Activated CD8-positive, alpha-beta memory T cell treated with anti-CD3 and anti-CD28 coated beads, Interleukin-2, amount 50 U/mL, for 24 hours (primary cell): ENCODE data around the gene CLASP1.
"Not testable (repeated sequence)": the region's sequence is repeated elsewhere in the genome, so short reads cannot be mapped to it uniquely, and the experiment has no call there.

Experiments
- DNase-seq: peaks from one replicate; pipeline ENCODE4 v3.0.0-alpha.2; 2020; ENCODE audit errors: extremely low read depth

The CLASP1 gene

DNA sequence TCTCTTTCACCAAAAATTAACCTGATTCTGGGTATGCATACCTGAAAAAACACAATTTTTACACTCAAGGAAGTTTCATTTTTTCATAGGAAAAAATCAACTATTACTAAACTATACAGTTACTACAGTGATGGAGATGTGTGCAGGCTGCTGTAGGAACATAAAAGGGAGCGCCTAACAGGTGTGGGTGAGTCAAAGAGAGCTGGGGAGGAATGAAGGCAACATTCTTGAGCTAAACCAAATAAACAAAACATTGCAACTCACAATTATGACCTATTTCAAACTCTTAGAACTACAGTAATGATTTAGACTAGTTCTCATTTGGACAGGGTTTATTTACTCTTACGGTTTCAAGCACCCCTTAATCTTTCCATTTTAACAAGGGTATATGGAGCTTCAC, 13.4 kb upstream of the CLASP1 start:
- no peak for DNase-seq

DNA sequence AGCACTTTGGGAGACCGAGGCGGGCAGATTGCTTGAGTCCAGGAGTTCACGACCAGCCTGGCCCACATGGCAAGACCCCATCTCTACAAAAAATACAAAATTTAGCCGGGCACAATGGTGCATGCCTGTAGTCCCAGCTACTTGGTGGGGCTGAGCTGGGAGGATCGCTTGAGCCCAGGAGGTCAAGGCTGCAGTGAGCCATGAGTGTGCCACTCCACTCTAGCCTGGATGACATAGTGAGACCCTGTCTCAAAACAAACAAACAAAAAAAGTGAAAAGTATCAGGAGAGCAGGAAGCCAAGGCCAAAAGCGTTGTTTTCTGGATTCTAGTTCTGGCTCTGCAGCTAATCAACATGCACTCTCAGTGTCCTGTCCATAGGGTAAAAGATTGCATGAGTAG, 10.7 kb upstream of the CLASP1 start:
- DNase-seq, result no peak

DNA sequence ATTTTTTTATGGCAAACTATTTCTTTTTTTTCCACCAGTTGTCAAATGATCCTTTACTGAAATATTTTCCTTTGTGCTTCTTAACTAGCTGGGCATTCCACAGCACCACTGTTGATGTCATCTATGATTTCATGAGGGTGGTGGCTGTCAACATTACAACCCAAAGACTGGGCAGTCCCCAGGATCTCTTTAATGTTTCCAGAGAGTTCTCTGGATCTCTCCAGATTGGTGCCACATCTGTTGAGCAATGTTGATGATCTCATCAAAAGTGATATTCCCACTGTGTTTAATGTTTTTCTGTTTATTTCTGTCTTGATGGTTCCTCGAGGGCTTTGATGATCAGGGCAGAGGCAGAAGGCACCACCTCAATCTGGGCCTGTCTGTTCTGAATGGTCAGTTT, 9.1 kb upstream of the CLASP1 start:
- DNase-seq, result not testable (repeated sequence)

DNA sequence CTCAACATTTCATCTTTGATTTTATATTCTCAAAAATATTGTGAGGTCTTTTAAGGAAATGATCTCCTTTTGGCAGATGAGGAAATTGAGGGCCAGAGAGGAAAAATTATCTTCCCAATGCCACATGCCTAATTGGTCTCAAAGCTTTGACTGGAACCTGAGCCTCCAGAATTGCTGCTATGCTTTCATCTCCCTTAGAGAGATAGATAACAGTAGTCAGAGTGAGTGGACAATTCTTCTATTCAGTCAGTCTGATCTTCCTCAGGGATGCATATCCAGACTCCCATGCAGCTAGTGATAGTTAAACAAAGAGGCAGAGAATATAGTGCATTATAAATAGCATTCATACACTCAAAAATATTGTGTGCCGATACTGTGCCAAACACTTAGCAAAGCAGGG, 3.8 kb upstream of the CLASP1 start:
- DNase-seq, result no peak

DNA sequence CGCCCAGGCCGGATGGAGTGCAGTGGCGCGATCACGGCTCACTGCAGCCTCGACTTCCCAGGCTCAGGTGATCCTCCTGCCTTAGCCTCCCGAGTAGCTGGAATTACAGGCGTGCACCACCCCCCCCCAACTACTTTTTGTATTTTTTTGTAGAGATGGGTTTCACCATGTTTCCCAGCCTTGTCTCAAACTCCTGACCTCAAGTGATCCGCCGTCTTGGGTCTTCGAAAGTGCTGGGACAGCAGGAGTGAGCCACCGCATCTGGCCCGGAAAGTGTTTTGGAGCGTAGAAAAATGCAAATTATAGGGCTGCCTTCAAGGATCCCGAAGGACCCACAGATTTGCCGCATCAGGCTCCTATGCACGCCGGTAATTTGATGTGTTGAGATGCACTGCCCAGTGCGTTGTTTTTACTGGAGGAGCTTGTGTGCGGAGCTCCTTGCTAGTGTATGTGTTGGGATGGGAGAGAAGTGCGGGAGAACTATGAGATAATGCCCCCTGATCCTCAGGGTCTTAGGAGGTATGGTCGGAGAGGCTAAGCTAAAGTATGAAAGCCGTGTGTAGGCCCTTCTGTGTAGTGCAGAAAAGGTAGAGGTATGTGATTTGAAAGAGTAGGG, 1.2 kb upstream of the CLASP1 start:
- DNase-seq, result no peak

DNA sequence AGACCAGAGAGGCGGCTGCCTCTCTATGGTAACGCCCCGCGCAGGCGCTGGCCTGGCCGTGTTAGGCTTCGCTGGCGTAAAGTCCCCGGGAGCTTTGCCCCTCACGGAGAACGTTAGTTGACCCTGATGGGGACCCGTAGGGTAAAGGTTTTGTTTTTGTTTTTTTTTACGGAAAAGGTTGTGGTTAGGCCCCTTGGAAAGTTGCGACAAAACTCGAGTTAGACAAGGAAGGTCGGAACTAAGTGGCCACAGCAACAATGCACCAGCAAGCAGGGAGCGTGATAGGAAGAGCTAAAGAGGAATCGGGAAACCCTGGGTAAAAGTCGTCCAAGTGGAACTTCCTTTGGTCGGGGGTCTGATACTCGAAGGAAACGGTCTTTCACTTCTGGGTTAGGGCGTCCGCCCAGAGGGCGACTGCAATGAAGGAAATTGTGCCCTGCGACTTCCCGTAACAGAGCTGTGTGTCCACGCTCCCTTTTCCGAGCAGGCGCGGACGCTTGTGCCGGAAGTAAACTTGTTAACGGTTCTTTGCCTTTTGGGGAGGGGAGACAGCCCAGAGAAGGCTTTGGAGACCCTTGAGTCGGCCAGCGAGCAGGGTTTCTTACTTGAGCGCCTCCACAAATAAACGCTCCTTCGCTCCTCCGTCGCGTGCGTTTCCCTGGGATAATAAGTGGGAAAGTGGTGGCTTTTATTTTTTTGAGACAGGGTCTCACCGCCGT, 493 bp upstream of the CLASP1 start:
- peak; percentile 94 for DNase-seq

DNA sequence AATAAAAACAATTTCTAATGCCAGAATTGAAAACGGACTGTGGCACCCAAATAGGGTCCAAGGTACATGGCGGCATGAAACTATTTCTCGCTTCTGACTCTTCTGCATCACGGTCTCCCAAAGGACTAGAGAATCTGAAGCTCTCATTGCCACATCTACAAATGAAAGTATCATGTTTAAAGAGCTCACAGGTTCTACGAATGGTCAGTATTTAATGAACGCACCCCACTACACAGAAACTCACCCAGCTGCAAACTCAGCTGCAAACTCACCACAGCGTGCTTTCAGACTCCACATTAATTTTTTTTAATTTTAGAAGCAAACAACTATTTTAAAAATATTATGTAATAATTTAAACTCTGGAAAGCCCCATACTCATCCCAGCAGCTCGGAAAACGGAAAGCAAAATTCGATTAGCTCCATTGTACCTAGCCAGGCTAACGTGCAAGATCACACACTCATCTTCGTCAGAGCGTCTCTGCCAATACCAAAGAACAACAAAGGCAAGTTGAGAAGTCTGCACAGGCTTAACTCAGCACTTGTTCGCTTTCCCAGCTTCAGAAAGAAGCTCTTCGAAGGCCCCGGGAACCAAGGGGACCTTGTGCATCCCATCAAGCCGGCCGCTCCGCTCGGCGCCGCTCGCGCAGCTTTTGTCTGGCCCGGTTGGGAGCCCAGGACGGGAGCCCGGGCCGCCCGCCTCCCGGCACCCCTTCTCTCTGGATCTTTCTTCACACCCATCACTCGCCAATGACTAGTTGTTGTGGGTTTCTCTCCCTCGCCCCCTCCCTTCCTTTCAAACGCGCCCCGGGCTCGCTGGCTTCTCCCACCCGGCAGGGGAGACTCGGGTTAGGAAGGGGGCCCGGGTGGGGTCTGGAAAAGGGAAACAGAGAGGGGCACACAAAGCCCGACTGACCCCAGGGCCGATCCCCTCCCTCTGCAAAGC, 785 bp downstream of the CLASP1 start:
- peak; percentile 9 for DNase-seq

DNA sequence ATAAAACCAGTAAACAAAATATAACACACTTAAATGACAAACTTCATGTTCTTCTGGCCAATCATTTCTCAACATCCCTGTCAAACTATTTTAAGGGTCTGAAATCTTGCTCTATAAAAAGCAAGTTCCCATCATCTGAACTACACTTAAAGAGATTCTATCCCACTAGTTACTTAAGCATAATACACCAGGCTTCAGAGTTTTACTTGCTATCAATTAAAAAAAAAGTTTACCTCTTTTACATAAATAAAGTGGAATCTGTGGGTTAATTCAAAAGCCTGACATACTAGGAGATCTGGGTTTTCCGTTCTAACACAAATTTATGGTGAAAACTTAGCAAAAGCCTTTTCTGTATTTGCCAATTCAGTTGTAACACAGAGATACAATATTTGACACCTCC, 1.9 kb downstream of the CLASP1 start:
- DNase-seq, result no peak

DNA sequence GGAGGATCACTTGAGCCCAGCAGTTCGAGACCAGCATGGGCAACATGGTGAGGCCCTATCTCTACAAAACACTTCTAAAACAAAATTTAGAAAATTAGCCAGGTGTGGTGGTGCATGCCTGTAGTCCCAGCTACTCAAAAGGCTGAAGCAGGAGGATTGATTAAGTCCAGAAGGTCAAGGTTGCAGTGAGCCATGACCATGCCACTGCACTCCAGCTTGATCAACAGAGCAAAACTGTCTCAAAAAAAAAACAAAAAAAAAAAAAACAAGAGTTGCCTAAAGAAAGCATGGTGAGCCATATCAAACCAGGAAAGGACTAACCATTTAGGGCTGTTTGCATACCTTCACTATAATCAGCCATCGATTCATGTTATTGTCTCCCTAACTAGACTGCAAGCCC, 4.5 kb downstream of the CLASP1 start:
- DNase-seq, result no peak

DNA sequence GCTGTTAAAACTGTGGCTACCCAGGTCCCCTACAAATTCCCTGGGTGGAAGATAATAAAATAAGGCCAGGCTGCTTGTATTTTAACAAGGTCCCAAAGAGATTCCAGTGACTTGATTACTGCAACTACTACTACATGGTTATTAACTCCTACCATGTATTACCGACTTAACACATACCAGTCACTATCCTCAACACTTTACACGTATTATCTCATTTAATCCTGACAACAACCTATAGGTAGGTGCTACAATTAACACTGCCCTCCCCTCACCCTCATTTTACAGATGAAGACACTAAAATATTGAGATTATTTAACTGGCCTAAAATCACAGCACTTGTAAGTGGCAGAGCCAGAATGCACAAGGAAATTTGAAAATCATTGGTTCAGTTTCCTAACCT, 5.4 kb downstream of the CLASP1 start:
- no peak for DNase-seq

DNA sequence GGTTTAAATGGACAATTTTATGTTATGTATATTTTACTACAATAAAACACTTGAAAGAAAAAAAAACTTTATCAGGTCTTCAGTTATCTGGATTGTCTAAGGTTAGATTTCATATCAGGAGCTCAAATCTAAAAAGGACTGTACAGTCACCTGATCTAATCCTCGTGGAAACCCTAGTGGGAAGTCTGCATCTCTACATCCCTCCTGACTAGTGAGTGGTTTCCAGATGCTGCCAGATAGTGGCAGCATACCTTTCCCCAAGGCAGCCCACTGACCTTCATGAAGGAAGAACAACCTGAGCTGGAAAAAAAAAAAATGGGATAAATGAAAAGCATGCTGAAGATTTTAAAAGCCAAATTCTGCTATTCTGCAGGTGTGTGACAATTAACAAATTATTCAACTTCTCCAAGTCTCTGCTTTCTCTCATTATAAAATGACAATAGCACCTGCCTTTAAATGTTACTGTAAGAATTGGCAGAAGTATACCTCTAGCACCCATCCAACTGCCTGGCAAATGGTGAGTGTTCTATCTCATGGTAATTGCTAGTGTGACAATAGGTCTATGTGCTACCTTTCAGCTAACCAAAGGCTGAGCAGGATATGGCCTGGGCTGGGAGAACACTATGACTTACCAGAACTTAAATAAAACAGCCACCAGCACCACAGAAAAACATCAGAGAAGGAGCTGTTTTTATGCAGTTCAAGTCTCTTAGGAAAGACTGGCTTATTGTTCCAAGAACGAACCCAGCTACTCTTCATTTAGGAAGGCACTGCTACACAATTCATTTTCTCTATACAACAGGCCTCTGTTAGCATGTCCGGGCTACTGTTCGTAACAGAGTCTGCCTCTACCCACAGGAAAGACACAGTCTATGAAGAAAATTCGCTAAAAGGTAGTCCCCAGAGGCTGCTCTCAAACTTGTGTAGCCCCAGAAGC, 8.6 kb downstream of the CLASP1 start:
- no peak for DNase-seq

DNA sequence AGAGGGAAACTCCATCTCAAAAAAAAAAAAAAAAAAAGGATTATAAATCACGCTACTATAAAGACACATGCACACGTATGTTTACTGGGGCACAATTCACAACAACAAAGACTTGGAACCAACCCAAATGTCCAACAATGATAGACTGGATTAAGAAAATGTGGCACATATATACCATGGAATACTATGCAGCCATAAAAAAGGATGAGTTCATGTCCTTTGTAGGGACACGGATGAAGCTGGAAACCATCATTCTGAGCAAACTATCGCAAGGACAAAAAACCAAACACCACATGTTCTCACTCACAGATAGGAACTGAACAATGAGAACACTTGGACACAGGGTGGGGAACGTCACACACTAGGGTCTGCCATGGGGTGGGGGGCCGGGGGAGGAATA, 9.4 kb downstream of the CLASP1 start:
- not testable (repeated sequence) for DNase-seq

DNA sequence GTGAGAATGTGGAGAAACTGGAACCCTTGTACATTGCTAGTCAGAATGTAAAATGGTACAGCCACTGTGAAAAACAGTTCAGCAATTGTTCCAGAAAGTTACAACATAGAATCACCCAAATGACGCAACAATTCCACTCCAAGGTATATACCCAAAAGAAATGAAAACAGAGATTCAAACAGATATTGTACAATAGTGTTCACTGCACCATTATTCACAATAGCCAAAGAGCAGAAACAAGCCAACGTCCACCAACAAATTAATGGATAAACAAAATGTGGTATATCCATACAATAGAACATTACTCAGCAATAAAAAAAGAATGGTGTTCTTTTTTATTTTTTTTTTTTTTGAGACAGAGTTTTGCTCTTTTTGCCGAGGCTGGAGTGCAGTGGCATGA, 10.9 kb downstream of the CLASP1 start:
- no peak for DNase-seq

DNA sequence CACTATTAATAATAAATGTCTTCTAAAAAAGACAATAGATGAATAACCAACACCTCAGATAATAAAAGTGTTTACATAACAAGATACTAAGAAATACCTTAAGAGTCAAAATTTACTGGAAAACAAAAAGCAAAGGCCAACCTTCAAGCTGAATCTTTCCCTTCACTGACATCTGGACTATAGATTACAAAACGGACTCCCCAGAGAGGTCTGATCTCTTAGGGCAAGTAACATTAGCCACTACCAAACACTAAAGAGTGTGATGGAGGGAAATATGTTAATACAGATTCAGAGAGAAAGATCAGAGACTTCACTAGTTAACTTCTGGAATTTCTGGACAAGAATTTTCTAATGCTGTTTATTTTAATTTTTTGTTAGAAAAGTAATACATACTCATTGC, 13.9 kb downstream of the CLASP1 start:
- no peak for DNase-seq

DNA sequence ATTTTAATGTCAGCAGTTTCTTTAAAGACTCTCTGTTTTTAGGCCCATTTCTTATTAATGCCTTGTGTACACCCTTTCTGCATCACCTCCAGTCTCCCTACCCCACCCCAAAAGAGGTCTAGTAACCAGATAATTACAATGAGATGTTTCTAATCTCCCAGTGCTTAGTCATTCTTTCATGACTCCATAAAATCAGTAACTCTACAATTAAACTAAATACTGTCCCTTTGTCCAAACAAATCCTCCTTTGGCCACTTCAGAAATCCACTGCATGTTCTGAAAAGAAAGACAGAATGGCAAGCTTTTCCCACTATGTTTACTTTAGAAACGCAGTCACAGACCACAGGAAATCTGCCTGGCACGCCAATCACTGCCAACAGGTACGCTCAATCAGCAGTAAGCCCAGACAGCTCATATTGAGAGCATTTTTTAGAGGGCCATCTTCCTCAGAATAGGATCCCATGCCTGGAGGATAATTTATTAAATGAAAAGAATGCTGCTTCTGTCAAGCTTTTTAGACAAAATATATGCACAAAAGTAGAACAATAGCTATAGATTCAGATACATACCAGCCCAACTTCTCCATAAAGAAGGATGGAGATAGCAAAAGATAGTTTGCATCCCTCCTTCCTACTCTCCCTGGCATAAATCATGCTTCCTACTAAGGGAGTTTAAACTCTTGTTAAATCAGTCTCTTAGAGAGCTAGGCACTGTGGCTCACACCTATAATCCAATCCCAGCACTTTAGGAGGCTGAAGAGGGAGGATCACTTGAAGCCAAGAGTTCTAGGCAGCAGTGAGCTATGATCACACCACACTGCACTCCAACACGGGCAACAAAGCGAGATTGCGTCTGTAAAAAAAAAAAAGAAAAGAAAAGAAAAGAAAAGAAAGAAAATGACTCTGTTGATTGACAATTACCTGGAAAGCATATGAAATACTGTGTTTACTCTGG, 14.6 kb downstream of the CLASP1 start:
- DNase-seq, result no peak

DNA sequence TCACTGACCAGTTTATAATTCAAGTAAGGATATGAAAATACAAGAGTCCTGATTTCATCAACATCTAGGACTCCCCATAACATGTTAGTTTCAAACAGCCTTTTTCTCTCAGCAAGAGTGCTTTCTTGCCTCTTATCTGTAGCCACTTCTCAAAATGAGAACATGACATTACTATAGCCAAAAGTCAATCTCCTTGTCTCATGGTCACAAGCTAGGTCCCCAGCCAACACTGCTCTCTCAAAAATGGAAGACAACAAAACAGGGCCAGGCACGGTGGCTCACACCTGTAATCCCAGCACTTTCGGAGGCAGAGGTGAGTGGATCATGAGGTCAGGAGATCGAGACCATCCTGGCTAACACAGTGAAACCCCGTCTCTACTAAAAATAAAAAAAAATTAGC, 15.8 kb downstream of the CLASP1 start:
- no peak for DNase-seq

DNA sequence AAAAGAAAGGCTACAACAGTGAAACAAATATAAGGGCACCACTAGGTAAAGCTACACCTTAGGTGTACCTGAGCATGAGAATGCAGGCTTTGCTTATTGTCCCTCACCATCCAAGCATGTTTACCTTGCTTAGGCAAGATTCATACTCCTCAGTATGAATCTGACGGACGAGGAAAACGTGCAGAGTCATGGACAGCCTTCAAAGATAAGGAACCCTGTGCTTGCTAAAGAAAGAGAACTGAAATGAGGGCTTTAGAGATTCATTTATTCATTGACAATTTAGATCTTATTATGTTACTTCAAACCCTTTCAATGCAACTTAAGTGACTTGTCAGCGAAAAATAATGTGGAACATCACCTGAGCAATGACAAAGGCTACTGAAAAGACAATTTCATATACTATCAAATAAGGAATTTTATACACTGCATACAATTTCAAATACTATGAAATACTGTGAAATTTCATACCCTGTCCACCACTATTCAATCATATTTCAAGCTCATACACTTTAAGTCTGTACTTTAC, 21.7 kb downstream of the CLASP1 start:
- DNase-seq, result no peak

DNA sequence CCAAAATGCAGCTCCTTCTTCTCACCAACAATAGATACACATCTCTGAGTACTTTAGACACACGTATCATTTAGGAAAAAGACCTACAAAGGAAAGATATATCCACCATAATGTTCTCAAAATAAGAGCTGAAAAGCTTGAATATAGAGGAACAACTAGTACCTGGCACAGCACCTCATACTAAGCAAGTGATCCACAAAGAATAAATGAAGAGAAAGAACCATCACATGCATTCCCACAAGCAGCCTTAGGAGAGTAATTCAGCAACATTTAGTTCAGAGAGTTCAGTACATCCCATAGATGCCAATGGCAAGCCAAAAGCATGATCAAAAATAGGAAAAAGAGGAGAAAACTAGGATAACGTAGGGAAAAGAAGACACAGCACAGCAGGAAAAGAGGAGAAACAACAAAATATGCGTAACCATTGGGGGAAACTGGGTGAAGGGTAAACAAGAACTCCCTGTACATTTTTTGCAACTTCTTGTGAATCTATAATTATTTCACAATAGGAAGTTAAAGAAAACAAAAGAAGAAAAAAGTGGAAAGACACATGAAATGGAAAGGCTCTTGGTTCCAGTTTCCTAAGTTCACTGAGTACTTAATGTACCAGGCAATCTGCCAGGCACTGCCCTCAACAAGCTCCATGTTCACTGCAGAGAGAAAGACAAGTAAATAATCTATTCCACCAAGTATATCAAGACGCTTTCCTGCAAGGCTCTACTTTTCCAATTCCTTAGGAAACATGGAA, 22.3 kb downstream of the CLASP1 start:
- DNase-seq, result no peak

DNA sequence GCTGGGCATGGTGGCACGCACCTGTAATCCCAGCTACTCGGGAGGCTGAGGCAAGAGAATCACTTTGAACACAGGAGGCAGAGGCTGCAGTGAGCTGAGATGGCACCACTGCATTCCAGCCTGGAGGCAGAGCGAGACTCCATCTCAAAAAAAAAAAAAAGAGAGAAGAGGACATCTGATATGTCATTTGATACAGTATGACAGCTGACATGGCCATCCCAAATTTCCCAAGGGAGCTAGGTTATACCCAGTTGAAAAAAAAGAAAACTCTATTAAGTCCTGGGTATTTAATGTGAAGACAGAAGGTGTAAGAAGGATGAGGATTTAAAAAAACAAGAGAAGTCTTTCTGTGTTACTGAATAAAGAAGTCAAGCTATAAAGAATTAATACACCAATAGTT, 23.3 kb downstream of the CLASP1 start:
- no peak for DNase-seq
